GM21367 (cell line): ENCODE measurements around the gene LKAAEAR1.
A peak's percentile ranks its signal among the peaks of the same experiment; 100 is the strongest.

Experiments
- ATAC-seq: cut with Tn5 transposase; IDR thresholded peaks from one replicate; pipeline ENCODE4 v1.9.1; 2021; ENCODE audit not compliant: unreplicated experiment

LKAAEAR1 gene

DNA sequence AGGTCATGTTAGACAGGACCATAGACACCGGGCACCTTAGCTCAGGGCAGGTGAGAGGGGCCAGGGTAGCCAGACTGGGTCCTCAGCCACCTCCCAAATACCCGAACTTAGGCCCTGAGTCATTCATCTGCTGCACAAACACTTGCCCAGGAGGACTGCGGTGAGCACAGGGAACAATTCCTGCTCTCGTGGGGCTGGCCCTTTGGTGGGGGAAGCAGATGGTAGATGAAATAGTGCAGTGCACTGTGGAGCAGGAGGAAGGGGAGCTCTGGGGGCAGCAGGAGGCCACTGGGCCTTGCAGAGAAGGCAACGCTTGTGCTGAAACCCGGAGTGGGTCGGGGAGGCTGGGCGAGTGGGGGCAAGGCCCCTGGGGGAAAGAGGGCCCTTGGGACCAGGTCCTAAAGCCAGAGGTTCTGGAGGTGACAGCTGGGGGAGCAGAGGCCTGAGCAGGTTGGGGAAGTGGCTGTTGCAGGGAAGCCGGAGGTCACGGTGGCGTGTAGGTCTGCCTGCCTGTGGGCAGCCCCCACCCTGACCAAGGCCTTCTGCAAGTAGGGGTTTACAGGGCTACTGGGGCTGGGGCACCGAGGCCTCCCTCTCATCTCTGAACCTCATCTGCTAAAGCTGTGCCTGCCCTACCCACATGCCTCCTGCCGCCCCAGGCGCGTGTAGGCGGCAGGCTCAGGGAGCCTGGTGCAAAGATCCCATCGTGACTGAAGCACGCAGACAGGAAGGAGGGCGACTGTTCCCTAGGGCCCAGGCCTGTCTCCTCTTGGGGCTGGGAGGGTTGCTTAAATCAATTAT lies 27.8 kb upstream of the LKAAEAR1 start:
- ATAC-seq, result no peak

DNA sequence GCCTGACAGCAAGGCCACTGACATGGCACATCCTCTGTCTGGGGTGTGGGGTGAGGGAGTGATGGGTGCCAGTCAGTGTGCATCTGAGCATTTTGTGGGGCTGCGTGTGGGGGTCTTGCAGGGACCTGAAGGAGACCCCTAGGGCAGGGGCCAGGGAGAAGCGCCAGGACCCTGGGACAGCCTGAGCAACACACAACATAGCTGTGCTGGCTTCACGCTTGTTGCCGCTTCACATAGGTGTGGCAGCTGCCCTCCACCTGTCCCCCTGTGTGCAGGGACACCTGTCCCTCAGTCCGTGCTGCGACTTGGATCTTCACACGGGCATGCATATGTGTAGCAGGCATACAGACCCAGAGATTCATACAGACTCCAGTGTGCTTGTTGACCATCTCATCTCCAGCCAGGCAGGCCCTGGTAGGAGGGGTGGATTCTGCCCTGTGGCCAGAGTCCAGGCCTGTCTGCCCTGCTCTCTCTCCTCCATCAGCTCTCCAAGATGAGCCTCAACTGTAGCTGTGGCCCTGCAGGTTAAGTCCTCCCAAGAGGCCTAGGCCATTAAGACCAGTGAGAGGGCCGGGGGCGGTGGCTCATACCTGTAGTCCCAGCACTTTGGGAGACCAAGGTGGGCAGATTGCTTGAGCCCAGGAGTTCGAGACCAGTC lies 26.3 kb upstream of the LKAAEAR1 start:
- ATAC-seq, result no peak

DNA sequence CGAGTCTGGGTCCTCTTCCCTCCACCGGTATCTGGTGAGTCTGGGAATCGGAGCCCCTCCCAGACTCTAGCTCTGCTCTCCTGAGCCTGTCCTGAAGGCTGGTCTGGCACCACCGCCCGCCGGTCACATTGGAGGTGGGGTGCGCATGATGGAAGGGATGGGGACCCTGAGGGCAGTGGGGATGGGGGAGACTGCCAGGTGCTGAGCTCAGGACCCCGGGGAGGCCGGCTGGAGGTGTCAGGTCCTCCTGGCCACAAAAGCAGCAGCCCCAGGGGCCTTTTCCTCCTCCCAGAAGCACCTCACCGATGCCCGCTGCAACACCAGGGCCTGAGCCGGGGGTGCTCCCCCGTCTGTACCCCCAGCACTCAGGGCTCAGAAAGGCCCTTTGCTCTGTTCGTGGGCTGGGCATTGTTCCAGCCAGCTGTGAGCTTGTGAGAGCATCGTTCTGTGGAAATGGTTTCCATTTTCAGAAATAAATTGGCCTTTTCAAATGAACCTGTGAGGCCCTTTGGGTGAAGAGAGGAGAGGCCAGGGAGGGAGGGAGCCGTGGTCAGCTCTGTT lies 25.7 kb upstream of the LKAAEAR1 start:
- ATAC-seq, result no peak

DNA sequence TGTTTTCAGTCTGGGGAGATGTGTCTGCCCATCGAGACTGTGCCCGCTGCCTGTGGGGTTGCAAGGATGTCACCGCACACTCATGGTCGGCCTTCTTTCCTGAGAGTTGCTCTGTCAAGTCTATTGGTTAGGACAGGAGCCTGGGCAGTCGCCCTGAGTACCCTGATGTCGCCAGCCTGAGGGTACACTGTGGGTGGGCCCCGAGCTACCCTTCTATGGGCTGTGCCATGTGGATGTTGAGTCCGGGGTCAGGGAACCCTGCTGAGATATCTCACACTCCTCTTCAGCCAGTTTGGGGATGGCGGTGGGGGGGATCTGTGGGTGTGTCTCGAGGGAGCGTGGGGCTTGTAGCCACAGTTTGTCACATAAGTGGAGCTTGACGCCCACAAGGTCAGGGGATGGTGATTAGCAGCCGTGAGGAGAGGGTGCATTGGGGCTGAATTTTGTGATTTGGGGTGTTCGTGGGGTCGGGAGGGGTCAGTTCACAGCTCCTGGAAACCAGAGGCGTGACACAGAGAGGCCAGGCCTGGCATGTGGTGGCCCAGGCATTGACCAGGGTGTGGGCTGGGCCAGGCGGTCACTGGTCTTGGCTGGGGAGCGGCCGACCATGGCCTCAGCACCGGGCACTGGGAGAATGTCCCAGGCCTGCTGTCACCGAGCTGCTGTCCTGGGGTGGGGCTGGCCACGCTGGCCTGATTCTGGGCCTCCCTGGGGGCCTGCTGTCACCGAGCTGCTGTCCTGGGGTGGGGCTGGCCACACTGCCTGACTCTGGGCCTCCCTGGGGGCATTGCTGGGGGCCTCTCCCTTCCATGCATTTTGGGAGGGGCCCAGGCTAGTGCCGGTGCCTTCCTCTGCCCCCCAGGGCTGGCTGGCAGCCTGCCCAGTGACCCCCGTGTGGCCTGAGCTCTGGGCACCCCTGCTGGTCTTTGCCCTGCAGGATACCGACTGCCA lies 24.8 kb upstream of the LKAAEAR1 start:
- no peak for ATAC-seq

GRCh38 chr20:64107736-64108457 lies 23.7 kb upstream of the LKAAEAR1 start:
- ATAC-seq, result no peak

- ATAC-seq, result no peak
Measured at GRCh38 chr20:64106981-64107735, 23.0 kb upstream of the LKAAEAR1 start, which contains the start of gene NPBWR2. NPBWR2 (minus strand) TSS chr20:64107565; CDS start chr20:64106831, 734 bp downstream.

- no peak for ATAC-seq
Measured at GRCh38 chr20:64106435-64106961, 22.3 kb upstream of the LKAAEAR1 start.

- ATAC-seq, result no peak
Measured at GRCh38 chr20:64105846-64106434, 21.7 kb upstream of the LKAAEAR1 start.

DNA sequence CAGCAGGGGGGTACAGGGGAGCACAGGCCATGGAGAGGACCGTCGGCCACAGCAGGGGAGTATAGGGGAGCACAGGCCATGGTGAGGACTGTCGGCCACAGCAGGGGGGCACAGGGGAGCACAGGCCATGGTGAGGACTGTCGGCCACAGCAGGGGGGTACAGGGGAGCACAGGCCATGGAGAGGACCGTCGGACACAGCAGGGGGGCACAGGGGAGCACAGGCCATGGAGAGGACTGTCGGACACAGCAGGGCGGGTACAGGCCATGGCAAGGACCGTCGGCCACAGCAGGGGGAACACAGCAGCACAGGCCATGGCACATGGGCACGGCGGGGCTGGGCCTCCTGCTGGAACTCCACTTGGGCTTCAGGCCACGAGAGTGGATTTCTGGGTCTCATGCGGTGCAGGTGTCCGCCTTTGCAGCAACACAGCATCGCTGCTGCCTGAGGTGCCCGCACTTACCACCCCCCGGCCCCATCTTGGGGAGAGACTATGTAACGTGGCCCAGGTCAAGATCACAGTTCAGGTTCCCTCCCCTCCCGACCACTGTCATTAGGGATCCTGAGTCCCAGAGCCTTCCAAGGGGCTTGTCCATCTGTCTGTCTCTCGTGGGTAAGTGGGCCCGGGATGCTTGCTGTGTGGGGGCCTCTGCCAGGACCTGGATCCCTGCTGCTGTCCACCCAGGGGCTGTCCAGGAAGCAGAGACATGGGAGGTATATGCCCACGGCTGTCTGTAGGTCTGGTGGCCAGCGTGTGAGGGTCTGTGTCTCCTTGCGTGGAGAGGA lies 20.7 kb upstream of the LKAAEAR1 start:
- no peak for ATAC-seq

GRCh38 chr20:64103871-64104666 lies 19.9 kb upstream of the LKAAEAR1 start:
- no peak for ATAC-seq

- ATAC-seq, result no peak
Measured at GRCh38 chr20:64102647-64103354, 18.6 kb upstream of the LKAAEAR1 start.

DNA sequence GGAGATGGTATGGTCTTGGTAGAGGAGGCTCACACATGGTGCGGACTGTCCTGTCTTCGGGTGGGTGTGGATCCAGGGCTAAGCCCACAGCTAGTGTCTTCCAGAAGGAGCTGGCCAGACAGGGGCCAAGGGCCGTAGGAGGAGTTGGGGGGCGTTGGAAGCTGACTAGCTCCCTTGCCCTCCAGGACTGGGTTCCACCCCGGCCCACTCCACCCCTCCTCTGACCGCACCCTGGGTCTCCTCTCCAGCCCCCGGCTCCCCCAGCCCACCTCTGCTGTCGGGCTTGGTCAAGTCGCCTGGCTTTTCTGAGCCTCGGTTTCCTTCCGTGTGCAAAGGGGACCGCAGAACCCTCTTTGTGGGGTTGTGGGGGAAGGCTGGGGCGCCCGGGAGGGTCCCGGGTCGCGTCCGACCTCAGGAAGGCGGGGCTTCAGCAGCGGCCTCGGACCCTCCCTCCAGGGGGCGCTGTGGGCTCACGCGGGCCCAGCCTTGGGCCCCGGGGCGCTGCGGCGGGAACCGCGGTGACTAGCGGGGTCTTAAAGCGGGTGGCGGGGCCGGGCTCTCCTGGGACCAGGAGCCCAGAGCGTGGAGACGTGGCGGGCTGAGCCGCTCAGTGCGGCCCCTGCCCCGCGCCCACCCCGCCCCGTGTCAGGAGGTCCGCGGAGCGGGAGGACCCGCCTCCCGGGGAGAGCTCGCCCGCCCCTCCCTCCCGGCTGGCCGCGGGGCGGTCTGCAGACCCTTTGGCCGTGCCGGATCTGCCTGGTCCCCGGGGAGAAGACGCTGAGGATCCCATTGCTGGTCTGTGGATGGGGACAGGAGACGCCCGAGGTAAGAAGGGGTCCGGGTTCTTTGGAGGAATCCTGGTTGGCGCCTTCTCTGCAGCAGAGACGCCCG lies 17.8 kb upstream of the LKAAEAR1 start:
- no peak for ATAC-seq

DNA sequence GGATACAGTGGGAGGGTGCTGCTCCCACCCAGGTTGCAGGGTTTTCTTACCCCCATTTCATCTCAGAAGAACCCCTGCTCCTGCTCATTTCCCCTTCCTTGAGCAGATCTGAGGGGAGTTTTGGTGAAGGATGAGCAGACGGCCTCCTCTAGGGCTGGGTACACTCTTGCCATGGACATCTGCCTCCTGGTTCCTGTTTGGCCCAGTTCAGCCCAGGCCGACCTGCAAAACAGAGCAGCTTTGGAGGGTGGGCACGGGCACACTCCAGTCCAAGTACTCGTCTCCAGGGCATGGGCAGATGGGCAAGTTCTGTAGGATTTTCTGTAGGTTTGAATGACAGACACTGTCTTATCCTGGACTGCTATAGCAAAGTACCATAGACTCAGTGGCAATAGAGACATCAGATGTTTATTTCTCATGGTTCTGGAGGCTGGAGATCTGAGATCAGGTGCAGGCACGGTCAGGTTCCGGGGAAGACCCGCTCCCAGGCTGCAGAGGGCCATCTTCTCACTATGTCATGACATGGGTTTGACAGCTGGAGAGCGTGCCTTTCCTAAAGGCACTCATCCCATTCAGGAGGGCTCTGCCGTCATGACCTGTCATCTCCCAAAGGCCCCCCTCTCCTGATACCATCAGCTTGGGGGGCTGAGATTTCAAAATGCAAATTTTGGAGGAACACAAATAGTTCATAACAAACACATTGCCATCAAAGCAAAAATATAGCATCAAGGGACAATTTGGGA lies 16.9 kb upstream of the LKAAEAR1 start:
- ATAC-seq, result no peak

GRCh38 chr20:64100566-64100888 lies 16.3 kb upstream of the LKAAEAR1 start:
- no peak for ATAC-seq

DNA sequence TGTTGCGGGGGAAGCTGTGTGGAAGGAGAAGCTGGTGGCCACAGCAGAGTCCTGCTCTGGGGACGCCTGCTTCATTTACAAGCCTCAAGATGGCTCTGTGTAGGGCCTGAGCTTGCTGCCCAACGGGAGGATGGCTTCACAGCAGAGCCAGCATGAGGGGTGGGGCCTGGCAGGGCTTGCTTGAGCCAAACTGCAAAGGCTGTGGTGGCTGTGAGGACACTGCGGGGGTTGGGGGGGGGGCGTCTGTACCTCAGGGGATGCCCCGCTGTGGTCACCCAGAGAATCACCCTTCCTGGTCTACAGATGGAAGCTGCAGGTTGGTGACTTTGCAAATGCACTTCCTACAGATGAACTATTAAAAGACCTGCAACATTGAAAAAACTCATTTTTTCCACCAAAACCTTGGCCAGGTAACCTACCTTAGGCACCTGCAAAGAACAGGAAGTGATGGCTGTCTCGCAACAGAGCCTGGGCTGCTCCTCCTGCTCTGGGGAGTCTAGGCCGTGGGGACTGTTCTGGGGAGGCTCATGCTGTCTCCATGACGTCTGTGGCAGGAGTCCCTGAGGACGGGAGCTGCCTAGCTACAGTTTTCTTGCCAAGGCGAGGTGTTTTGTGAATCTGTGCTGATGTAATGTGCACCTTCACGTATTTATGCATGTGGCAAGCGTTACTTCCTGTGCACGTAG lies 15.8 kb upstream of the LKAAEAR1 start:
- ATAC-seq, result peak; percentile 32
